Ishikawa (cell line): ENCODE data around the gene GABRA5.

Experiments used
- CEBPB ChIP-seq: IDR thresholded peaks from 2 replicates; pipeline ENCODE4 v1.6.1; 2012
- EGR1 ChIP-seq: IDR thresholded peaks from 2 replicates; pipeline ENCODE4 v1.6.1; 2012
- MAX ChIP-seq: IDR thresholded peaks from 2 replicates; pipeline ENCODE4 v1.6.1; 2012
- NFIC ChIP-seq: IDR thresholded peaks from 2 replicates; pipeline ENCODE4 v1.6.1; 2012
- RAD21 ChIP-seq: IDR thresholded peaks from 2 replicates; pipeline ENCODE4 v1.6.1; 2012; ENCODE audit warnings: low read depth
- TAF1 ChIP-seq: IDR thresholded peaks from 2 replicates; pipeline ENCODE4 v1.6.1; 2012; ENCODE audit warnings: low read depth, mild to moderate bottlenecking
- TCF12 ChIP-seq: IDR thresholded peaks from 2 replicates; pipeline ENCODE4 v1.6.1; 2012; ENCODE audit warnings: low read depth
- TEAD4 ChIP-seq: IDR thresholded peaks from 2 replicates; pipeline ENCODE4 v1.6.1; 2012
- YY1 ChIP-seq: IDR thresholded peaks from 2 replicates; pipeline ENCODE4 v1.6.1; 2012; ENCODE audit warnings: low read depth
- ZBTB7A ChIP-seq: IDR thresholded peaks from 2 replicates; pipeline ENCODE4 v1.6.1; 2012; ENCODE audit warnings: low read depth

- TF ChIP-seq CEBPB = no peak
- TF ChIP-seq TEAD4 = no peak
- TF ChIP-seq TCF12 = no peak
- no peak for TF ChIP-seq TAF1
- no peak for TF ChIP-seq NFIC
- TF ChIP-seq EGR1 = no peak
- no peak for TF ChIP-seq YY1
- no peak for TF ChIP-seq RAD21
- TF ChIP-seq ZBTB7A = no peak
- no peak for TF ChIP-seq MAX
Observed at GRCh38 chr15:26841941-26842340, 24.9 kb upstream of the GABRA5 start.
